Esophagus muscularis mucosa (tissue), 4 donors: ENCODE measurements around the gene SPEM2. TPM values are rescaled to one million over a fixed set of nuclear protein-coding genes. Genes with fewer than 3 reads are reported as not detected.
A peak's percentile ranks its signal among the peaks of the same experiment; 100 is the strongest.

Source experiments
- DNase-seq: peaks from one replicate; pipeline ENCODE4 v3.0.0-alpha.2; 2017; ENCODE audit errors: extremely low spot score
- H3K27ac ChIP-seq, 4 donors: fragments of 200-600 bp; sonication (generic); replicated peaks in 1 of 4; 1 replicate in 3 of 4; 2 replicates in 1 of 4; pipeline ENCODE4 v1.5.1; 2016 to 2019; ENCODE audit warnings: mild to moderate bottlenecking in 1 of 4
- H3K27me3 ChIP-seq, 4 donors: fragments of 200-600 bp; sonication (generic); one replicate each; pipeline versions ENCODE4 v1.5.1 to v1.6.0; 2016 to 2019
- H3K36me3 ChIP-seq, 4 donors: fragments of 200-600 bp; sonication (generic); one replicate each; pipeline ENCODE4 v1.5.1; 2016 to 2019
- H3K4me1 ChIP-seq, 4 donors: fragments of 200-600 bp; sonication (generic); one replicate each; pipeline ENCODE4 v1.5.1; 2016 to 2019
- H3K4me3 ChIP-seq, 4 donors: fragments of 200-600 bp; sonication (generic); 1 replicate in 2 of 4; 2 replicates in 2 of 4; pipeline ENCODE4 v1.5.1; 2016 to 2019; ENCODE audit warnings: mild to moderate bottlenecking in 4 of 4, moderate library complexity in 1 of 4
- H3K9me3 ChIP-seq, 4 donors: fragments of 200-600 bp; sonication (generic); 1 replicate in 3 of 4; 2 replicates in 1 of 4; pipeline ENCODE4 v1.5.1; 2016 to 2019
- CTCF ChIP-seq, 3 experiments: fragments of 200-600 bp in 2 of 3; fragments of 450-650 bp in 1 of 3; sonication (generic) in 2 of 3; IDR thresholded peaks; one replicate each; pipeline ENCODE4 v1.5.1; 2017 to 2019; ENCODE audit warnings: antibody characterized with exemption in 3 of 3, mild to moderate bottlenecking in 2 of 3, moderate library complexity in 1 of 3
- EP300 ChIP-seq: sonication (generic); formaldehyde crosslinking; IDR thresholded peaks from one replicate; pipeline ENCODE4 v1.6.1; 2017; ENCODE audit warnings: antibody characterized with exemption
- POLR2A ChIP-seq: fragments of 450-650 bp; IDR thresholded peaks from one replicate; pipeline ENCODE4 v1.6.1; 2017; ENCODE audit warnings: antibody characterized with exemption, moderate library complexity, mild to moderate bottlenecking, low read depth
- POLR2AphosphoS5 ChIP-seq, 2 donors: sonication (generic); formaldehyde crosslinking; IDR thresholded peaks; one replicate each; pipeline ENCODE4 v1.6.1; 2017; ENCODE audit warnings: antibody characterized with exemption in 2 of 2
- WGBS: methylation state at CpG from one replicate; pipeline ENCODE4 v1.1.5; 2018; 5-methylcytosine and 5-hydroxymethylcytosine counted together
- intact Hi-C: fragments of 100-400 bp; cut with DNase I; formaldehyde crosslinking; loops from one replicate; pipeline ENCODE4 v1.15.1; 2023
- total RNA-seq, 4 donors: library from RNA; depleted of rRNA; stranded (reverse); fragments of >200 nt; gene quantifications; one replicate each; pipeline versions ENCODE4 v1.1.0 to v1.2.1, GENCODE V29; 2016

Gene SPEM2
- total RNA-seq, 4 donors from 2014 or later: not detected

GRCh38 chr17:7405350-7406234, 19.8 kb upstream of the SPEM2 start:
- intact Hi-C loops: loop anchor here (2.0 kb wide), 1 partner anchor 31 kb away; no protein-coding TSS in a partner anchor
- Histone ChIP-seq H3K27me3 (no peaks in the 10 kb centered on the region), H3K4me3 (peak overlapping the region; percentile 77 to 87 (median 85)), H3K9me3 (no peaks in the 10 kb centered on the region), H3K36me3 (peaks cover 0 to 30% (median 13%) of the 10 kb centered on the region in 4 donors), H3K27ac (peak overlapping the region; percentile 90 to 93 (median 92)), H3K4me1 (peaks cover 20 to 56% (median 39%) of the 10 kb centered on the region in 4 donors)
- 13% methylated on average over 25 of the region's 38 CpGs for WGBS
- TF ChIP-seq POLR2A (no peak), EP300 (no peak)
- no peak for DNase-seq

DNA sequence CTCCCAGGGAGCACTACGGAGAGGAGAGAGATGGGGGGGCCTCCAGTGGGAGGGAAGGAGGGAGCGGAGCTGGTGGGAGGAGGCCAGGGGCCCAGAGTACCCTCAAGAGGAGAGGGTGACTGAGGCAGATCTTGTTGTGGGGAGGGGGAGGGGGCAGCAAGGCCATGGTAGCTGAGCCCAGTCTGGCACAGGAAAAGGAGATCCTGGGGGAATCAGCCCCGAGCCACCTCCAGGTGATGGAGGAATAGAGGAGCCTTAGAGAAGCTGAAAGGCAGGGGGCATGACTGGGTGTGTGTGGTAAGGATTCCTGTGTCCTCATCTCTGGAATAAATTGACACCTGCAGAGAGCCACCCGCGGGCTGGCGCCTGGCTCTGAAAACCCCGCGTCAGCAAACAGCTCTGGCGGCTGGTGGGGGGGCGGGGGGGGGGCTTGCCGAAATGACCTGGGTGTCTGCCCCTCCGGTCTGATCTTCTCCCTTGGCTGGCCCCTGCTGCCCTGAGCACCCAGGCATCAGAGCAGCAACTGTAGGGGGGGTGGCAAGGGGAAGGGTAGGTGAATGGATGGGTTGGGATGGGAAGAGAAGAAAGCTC, 19.1 kb upstream of the SPEM2 start:
- Histone ChIP-seq H3K4me1 (peaks cover 20 to 54% (median 38%) of the 10 kb centered on the region in 4 donors), H3K36me3 (peaks cover 0 to 37% (median 16%) of the 10 kb centered on the region in 4 donors), H3K27me3 (no peaks in the 10 kb centered on the region), H3K4me3 (peak overlapping the region; percentile 77 to 87 (median 85)), H3K9me3 (no peaks in the 10 kb centered on the region), H3K27ac (peak overlapping the region; percentile 90 to 93 (median 92))
- intact Hi-C loops: no loop called here
- TF ChIP-seq CTCF (IDR thresholded peaks at IDR 0.05) (no peak), POLR2AphosphoS5 (IDR thresholded peaks at IDR 0.05) (no peak), POLR2A (no peak), EP300 (no peak)
- DNase-seq: no peak
- 72% methylated on average over 8 of the region's 12 CpGs for WGBS

DNA sequence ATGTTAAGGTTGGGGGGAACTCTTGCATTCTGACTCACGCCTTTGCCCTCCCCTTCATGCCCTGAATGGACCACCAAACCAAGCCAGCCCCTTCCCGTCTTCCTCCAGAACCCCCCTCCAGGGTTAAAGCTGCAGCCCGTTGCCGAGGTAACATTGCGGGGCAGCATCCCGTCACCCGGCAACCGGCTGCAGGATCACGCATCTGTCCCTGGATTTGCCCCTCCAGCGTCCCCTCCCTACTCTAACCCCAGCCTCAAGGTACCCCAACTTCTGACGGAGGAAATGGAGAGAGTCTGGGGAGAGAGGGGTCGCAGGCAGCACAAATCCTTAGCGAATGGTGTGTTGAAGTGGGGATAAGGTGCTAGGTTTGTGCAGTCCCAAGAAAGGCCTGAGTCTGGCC, 18.3 kb upstream of the SPEM2 start:
- intact Hi-C loops: no loop called here
- peaks cover 0 to 37% (median 17%) of the 10 kb centered on the region in 4 donors for H3K36me3 ChIP-seq
- H3K4me1 ChIP-seq: peaks cover 16 to 48% (median 35%) of the 10 kb centered on the region in 4 donors
- no peak for TF ChIP-seq EP300
- no peak for TF ChIP-seq POLR2A
- no peak for TF ChIP-seq CTCF (IDR thresholded peaks at IDR 0.05)
- no peak for TF ChIP-seq POLR2AphosphoS5 (IDR thresholded peaks at IDR 0.05)
- DNase-seq: no peak
- no peak overlapping the region for H3K4me3 ChIP-seq
- H3K27ac ChIP-seq: no peak overlapping the region
- H3K27me3 ChIP-seq: no peaks in the 10 kb centered on the region
- H3K9me3 ChIP-seq: no peaks in the 10 kb centered on the region
- WGBS: 90% methylated on average over 13 of the region's 13 CpGs

DNA sequence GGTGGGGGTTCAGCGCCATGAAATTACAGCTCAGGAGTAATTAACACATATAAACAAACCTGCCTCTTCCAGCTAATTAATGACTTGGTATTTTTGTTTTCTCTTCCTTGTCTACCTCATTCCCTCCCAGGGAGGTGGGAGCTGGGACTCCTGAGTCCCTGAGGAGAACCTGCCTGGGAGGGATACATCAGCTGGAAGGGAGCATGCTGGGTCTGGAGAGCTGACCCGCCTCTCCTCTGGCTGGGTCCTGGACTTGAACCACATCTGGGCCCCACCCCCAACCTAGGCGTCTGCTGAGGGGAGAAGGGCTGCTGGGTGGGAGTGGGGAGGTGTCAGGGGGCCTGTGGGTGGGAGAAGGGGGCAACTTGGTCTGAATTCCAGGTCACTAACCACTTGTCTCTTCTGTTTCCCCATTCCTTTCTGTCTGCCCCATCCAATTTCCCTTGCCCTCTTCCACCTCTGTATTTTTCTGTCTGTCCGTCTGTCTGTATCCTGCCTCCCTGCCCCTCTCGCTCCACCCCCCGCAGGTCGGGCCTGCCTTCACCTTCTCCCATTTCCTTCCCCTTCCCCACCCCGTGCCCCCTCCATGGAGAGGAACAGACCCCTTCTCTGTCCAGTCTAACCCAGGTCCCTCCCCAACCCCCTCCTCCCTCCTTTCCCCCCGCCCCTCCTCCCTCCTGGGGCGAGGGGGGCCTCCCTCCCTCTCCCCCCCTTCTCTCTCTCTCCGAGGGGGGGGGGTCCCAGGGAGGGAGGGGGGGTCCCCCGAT, 17.7 kb upstream of the SPEM2 start, which contains the start of gene NLGN2:
TSS of gene NLGN2 (plus strand) at position 361 of the 767 bp plus-strand sequence. CDS start 411 bp downstream, outside the sequence.
- Histone ChIP-seq H3K27ac (peak within 1 kb of the TSS in 1 of 4 donors; percentile 93), H3K4me1 (peaks cover 10 to 42% (median 29%) of the 10 kb centered on the region in 4 donors), H3K4me3 (no peak within 1 kb of the TSS), H3K9me3 (no peaks in the 10 kb centered on the region), H3K36me3 (peaks cover 0 to 37% (median 17%) of the 10 kb centered on the region in 4 donors), H3K27me3 (no peaks in the 10 kb centered on the region)
- TF ChIP-seq POLR2AphosphoS5 (IDR thresholded peaks at IDR 0.05) (no peak), EP300 (no peak), POLR2A (no peak), CTCF (IDR thresholded peaks at IDR 0.05) (no peak)
- no peak for DNase-seq
- 66% methylated on average over 8 of the region's 12 CpGs for WGBS
- intact Hi-C loops: no loop called here
